Ascending aorta (tissue), 2 donors: ENCODE data around the gene PLCG1. TPM values are rescaled to one million over a fixed set of nuclear protein-coding genes. Genes with fewer than 3 reads are reported as not detected.
"Not testable (repeated sequence)": the region's sequence is repeated elsewhere in the genome, so short reads cannot be mapped to it uniquely, and the experiment has no call there.

Experiments used
- DNase-seq, 2 donors: peaks; one replicate each; pipeline ENCODE4 v3.0.0-alpha.2; 2019; ENCODE audit warnings: low spot score in 2 of 2
- H3K27ac ChIP-seq, 2 donors: fragments of 200-600 bp; sonication (generic); one replicate each; pipeline ENCODE4 v1.5.1; 2016 to 2017; ENCODE audit warnings: mild to moderate bottlenecking in 1 of 2
- H3K27me3 ChIP-seq: fragments of 200-600 bp; sonication (generic); one replicate; pipeline ENCODE4 v1.5.1; 2017
- H3K36me3 ChIP-seq, 2 donors: fragments of 200-600 bp; sonication (generic); one replicate each; pipeline ENCODE4 v1.5.1; 2016
- H3K4me1 ChIP-seq, 2 donors: fragments of 200-600 bp; sonication (generic); one replicate each; pipeline ENCODE4 v1.5.1; 2016 to 2017; ENCODE audit warnings: mild to moderate bottlenecking in 1 of 2
- H3K4me3 ChIP-seq, 2 donors: fragments of 200-600 bp; sonication (generic); one replicate each; pipeline ENCODE4 v1.5.1; 2016 to 2017; ENCODE audit warnings: mild to moderate bottlenecking in 1 of 2
- H3K9me3 ChIP-seq, 2 donors: fragments of 200-600 bp; sonication (generic); one replicate each; pipeline ENCODE4 v1.5.1; 2016
- intact Hi-C: fragments of 100-400 bp; cut with DNase I; formaldehyde crosslinking; loops from one replicate; pipeline ENCODE4 v1.15.1; 2023
- total RNA-seq: library from RNA; depleted of rRNA; stranded (reverse); fragments of >200 nt; gene quantifications from one replicate; pipeline ENCODE4 v1.1.0, GENCODE V29; 2016
- TF ChIP-seq, protein P1 (sequence below), 3 experiments: fragments of 200-600 bp in 2 of 3; fragments of 450-650 bp in 1 of 3; sonication (generic) in 2 of 3; IDR thresholded peaks; one replicate each; pipeline ENCODE4 v1.5.1; 2016 to 2019; ENCODE audit warnings: antibody characterized with exemption in 3 of 3, mild to moderate bottlenecking in 1 of 3, moderate library complexity in 1 of 3

PLCG1 gene
- total RNA-seq, 1 donor from 2014 or later, result 168 TPM

GRCh38 chr20:41125530-41126457 lies 11.5 kb upstream of the PLCG1 start:
- Histone ChIP-seq H3K9me3 (no peaks in the 10 kb centered on the region), H3K27me3 (no peaks in the 10 kb centered on the region), H3K4me1 (no peaks in the 10 kb centered on the region), H3K27ac (no peak overlapping the region), H3K4me3 (no peak overlapping the region), H3K36me3 (peaks cover 32 to 52% of the 10 kb centered on the region in 2 donors)
- TF ChIP-seq, protein P1, sequence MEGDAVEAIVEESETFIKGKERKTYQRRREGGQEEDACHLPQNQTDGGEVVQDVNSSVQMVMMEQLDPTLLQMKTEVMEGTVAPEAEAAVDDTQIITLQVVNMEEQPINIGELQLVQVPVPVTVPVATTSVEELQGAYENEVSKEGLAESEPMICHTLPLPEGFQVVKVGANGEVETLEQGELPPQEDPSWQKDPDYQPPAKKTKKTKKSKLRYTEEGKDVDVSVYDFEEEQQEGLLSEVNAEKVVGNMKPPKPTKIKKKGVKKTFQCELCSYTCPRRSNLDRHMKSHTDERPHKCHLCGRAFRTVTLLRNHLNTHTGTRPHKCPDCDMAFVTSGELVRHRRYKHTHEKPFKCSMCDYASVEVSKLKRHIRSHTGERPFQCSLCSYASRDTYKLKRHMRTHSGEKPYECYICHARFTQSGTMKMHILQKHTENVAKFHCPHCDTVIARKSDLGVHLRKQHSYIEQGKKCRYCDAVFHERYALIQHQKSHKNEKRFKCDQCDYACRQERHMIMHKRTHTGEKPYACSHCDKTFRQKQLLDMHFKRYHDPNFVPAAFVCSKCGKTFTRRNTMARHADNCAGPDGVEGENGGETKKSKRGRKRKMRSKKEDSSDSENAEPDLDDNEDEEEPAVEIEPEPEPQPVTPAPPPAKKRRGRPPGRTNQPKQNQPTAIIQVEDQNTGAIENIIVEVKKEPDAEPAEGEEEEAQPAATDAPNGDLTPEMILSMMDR (IDR thresholded peaks at IDR 0.05), result no peak
- intact Hi-C loops, result no loop called here
- DNase-seq, result no peak

GRCh38 chr20:41126719-41127118 lies 10.6 kb upstream of the PLCG1 start:
- Histone ChIP-seq H3K27ac (no peak overlapping the region), H3K4me1 (no peaks in the 10 kb centered on the region), H3K27me3 (no peaks in the 10 kb centered on the region), H3K36me3 (peaks cover 26 to 43% of the 10 kb centered on the region in 2 donors), H3K9me3 (no peaks in the 10 kb centered on the region), H3K4me3 (no peak overlapping the region)
- DNase-seq, result no peak
- intact Hi-C loops, result no loop called here
- TF ChIP-seq, protein P1 (IDR thresholded peaks at IDR 0.05), result no peak

GRCh38 chr20:41128317-41128716 lies 9.0 kb upstream of the PLCG1 start:
- peaks cover 11 to 27% of the 10 kb centered on the region in 2 donors for H3K36me3 ChIP-seq

DNA sequence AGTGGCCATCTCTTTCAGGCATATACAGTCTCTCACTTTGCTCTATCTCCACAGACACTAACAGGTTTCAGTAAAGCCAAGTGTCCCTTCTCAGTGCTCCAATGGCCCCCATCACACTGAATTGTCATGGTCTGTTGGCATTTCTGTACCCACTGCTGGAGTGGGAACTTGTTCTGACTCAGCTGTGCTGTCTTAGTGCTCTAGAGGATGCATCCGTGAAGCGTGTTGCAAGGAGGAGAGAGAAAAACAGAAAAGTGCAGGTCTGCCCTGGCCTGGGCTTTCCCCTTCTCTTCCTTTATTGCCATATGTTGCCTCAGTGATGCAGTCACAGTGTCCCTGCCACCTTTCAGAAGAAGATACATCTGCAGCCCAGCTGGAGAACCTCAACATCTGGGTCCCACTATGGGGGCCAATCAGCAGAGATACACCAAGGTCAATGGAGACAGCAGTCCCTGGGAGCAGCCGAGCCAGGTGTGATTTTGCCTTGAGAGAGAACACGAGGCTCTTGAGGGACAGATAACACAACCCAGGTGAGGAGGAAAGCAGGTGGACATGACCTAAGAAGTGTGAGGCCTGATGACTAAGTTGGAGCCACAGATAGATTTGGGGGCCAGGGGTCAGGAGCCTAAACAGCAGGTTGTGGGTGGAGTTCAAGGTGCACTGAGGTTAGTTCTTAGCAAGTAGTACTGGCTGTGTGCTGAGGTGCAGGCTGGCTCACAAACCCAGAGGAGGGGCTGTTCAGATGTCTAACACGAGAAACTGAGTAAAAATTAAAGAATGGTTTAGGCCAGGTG lies 5.6 kb upstream of the PLCG1 start:
- Histone ChIP-seq H3K27me3 (no peaks in the 10 kb centered on the region), H3K4me1 (peaks cover 0 to 5% of the 10 kb centered on the region in 2 donors), H3K36me3 (peaks cover 0 to 2% of the 10 kb centered on the region in 2 donors), H3K27ac (no peak overlapping the region), H3K9me3 (no peaks in the 10 kb centered on the region), H3K4me3 (no peak overlapping the region)
- TF ChIP-seq, protein P1 (IDR thresholded peaks at IDR 0.05), result no peak
- DNase-seq, result no peak
- intact Hi-C loops, result no loop called here

More at GRCh38 chr20:41128317-41128716, 9.0 kb upstream of the PLCG1 start:
- H3K27ac ChIP-seq, H3K9me3 ChIP-seq, H3K4me3 ChIP-seq, H3K27me3 ChIP-seq, H3K4me1 ChIP-seq, DNase-seq, intact Hi-C loops: not testable (repeated sequence)

- H3K27me3 ChIP-seq, H3K9me3 ChIP-seq, H3K27ac ChIP-seq, H3K36me3 ChIP-seq, H3K4me1 ChIP-seq, H3K4me3 ChIP-seq, intact Hi-C loops, DNase-seq: not testable (repeated sequence)
These were observed 5.0 kb upstream of the PLCG1 start for GRCh38 chr20:41132388-41132775.

GRCh38 chr20:41133709-41134361 lies 3.5 kb upstream of the PLCG1 start:
- TF ChIP-seq, protein P1 (IDR thresholded peaks at IDR 0.05), result no peak
- no peak for DNase-seq
- Histone ChIP-seq H3K4me3 (no peak overlapping the region), H3K9me3 (no peaks in the 10 kb centered on the region), H3K36me3 (no peaks in the 10 kb centered on the region), H3K4me1 (peaks cover 0 to 9% of the 10 kb centered on the region in 2 donors), H3K27ac (no peak overlapping the region), H3K27me3 (no peaks in the 10 kb centered on the region)
- intact Hi-C loops, result no loop called here
